ENCODE measurements around the gene GATAD2B.
"Not testable (repeated sequence)": the region's sequence is repeated elsewhere in the genome, so short reads cannot be mapped to it uniquely, and the experiment has no call there.

GATAD2B gene

DNA sequence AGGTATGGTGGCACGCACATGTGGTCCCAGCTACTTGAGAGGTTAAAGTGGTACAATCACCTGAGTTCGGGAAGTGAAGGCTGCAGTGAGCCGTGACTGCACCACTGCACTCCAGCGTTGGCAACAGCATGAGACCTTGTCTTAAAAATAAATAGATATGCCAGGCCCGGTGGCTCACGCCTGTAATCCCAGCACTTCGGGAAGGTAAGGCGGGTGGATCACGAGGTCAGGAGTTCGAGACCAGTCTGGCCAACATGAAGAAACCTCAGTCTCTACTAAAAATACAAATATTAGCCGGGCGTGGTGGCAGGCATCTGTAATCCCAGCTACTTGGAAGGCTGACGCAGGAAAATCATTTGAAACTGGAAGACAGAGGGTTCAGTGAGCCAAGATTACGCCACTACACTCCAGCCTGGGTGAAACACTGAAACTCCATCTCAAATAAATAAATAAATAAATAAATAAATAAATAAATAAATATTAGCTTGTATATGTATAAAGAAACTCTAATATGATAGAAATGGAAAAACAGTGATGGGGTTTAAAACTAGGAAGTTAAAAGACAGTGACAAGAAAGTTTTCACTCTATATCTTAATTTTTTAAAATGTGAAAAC, 18.8 kb downstream of the GATAD2B start:
- Histone ChIP-seq H3K4me3 (ENCODE audit: low read depth, low read length) (no peak overlapping the region), H3K27me3 (ENCODE audit: control insufficient read depth, insufficient read depth, low read length) (no peaks in the 10 kb centered on the region), H3K79me2 (peaks cover 42% of the 10 kb centered on the region), H3K36me3 (ENCODE audit: control insufficient read depth, insufficient read depth, low read length) (no peaks in the 10 kb centered on the region), H3K9ac (no peak overlapping the region), H3K4me2 (ENCODE audit: low read length) (no peak overlapping the region), H2AFZ (no peak overlapping the region), H3K27ac (no peak overlapping the region), H3K9me3 (ENCODE audit: control insufficient read depth, low read length) (no peaks in the 10 kb centered on the region), H3K4me1 (no peaks in the 10 kb centered on the region)
- TF ChIP-seq, protein P1, sequence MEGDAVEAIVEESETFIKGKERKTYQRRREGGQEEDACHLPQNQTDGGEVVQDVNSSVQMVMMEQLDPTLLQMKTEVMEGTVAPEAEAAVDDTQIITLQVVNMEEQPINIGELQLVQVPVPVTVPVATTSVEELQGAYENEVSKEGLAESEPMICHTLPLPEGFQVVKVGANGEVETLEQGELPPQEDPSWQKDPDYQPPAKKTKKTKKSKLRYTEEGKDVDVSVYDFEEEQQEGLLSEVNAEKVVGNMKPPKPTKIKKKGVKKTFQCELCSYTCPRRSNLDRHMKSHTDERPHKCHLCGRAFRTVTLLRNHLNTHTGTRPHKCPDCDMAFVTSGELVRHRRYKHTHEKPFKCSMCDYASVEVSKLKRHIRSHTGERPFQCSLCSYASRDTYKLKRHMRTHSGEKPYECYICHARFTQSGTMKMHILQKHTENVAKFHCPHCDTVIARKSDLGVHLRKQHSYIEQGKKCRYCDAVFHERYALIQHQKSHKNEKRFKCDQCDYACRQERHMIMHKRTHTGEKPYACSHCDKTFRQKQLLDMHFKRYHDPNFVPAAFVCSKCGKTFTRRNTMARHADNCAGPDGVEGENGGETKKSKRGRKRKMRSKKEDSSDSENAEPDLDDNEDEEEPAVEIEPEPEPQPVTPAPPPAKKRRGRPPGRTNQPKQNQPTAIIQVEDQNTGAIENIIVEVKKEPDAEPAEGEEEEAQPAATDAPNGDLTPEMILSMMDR (IDR thresholded peaks at IDR 0.05), result no peak

DNA sequence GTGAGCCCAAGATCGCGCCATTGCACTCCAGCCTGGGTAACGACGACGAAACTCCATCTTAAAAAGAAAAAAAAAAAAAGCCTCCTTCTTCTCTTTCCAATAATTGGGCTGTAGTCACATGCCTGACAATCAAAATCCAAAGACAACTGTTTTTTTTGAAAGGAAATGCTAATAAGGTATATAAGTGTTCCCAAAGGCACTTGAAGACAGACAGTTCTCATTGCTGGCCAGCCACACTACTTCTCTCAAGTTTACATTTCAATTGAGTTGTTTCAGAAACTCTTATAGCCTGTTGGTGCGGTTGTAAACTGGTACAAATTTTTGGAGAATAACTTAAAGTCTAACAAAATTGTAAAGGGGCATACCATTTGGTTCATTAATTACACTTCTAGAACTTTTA, 23.3 kb downstream of the GATAD2B start:
- Histone ChIP-seq H3K4me3 (ENCODE audit: low read depth, low read length) (no peak overlapping the region), H3K9ac (no peak overlapping the region), H3K36me3 (ENCODE audit: control insufficient read depth, insufficient read depth, low read length) (no peaks in the 10 kb centered on the region), H3K9me3 (ENCODE audit: control insufficient read depth, low read length) (no peaks in the 10 kb centered on the region), H3K4me1 (no peaks in the 10 kb centered on the region), H3K27ac (no peak overlapping the region), H3K4me2 (ENCODE audit: low read length) (no peak overlapping the region), H2AFZ (no peak overlapping the region), H3K27me3 (ENCODE audit: control insufficient read depth, insufficient read depth, low read length) (no peaks in the 10 kb centered on the region), H3K79me2 (peaks cover 23% of the 10 kb centered on the region)
- TF ChIP-seq, protein P1 (IDR thresholded peaks at IDR 0.05), result no peak

DNA sequence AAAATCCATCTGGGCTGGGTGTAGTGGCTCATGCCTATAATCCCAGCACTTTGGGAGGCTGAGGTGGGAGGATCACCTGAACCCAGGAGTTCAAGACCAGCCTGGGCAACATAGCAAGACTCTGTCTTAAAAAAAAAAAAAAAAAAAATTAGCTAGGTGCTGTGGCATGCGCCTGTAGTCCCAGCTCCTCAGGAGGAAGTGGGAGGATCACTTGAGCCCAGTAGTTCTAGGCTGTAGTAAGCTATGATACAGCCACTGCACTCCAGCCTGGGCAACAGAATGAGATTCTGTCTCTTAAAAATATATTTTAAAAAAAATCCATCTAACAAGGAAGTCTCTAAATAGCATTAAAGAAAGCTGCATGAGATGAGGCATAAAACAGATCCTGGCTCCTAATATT, 26.9 kb downstream of the GATAD2B start:
- H2AFZ ChIP-seq; H3K9ac ChIP-seq; H3K4me1 ChIP-seq; H3K9me3 ChIP-seq (ENCODE audit: control insufficient read depth, low read length); H3K36me3 ChIP-seq (ENCODE audit: control insufficient read depth, insufficient read depth, low read length); H3K4me2 ChIP-seq (ENCODE audit: low read length); H3K27me3 ChIP-seq (ENCODE audit: control insufficient read depth, insufficient read depth, low read length); H3K27ac ChIP-seq; H3K4me3 ChIP-seq (ENCODE audit: low read depth, low read length): not testable (repeated sequence)
- peaks cover 14% of the 10 kb centered on the region for H3K79me2 ChIP-seq

DNA sequence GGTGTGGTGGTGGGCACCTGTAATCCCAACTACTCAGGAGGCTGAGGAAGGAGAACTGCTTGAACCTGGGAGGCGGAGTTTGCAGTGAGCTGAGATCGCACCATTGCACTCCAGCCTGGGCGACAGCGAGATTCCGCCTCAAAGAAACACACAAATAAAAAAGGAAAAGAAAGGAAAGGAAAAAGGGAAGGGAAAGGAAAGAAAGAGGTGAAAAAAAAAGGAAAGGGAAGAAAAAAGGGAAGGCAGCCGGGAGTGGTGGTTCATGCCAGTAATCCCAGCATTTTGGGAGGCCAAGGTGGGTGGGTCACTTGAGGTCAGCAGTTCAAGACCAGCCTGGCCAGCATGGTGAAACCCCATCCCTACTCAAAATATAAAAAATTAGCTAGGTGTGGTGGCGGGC, 31.7 kb downstream of the GATAD2B start:
- not testable (repeated sequence) for H3K4me1 ChIP-seq; H3K4me3 ChIP-seq (ENCODE audit: low read depth, low read length); H3K4me2 ChIP-seq (ENCODE audit: low read length); H2AFZ ChIP-seq; H3K27me3 ChIP-seq (ENCODE audit: control insufficient read depth, insufficient read depth, low read length); H3K9me3 ChIP-seq (ENCODE audit: control insufficient read depth, low read length); H3K9ac ChIP-seq; H3K36me3 ChIP-seq (ENCODE audit: control insufficient read depth, insufficient read depth, low read length); H3K27ac ChIP-seq
- H3K79me2 ChIP-seq, result peaks cover 18% of the 10 kb centered on the region

DNA sequence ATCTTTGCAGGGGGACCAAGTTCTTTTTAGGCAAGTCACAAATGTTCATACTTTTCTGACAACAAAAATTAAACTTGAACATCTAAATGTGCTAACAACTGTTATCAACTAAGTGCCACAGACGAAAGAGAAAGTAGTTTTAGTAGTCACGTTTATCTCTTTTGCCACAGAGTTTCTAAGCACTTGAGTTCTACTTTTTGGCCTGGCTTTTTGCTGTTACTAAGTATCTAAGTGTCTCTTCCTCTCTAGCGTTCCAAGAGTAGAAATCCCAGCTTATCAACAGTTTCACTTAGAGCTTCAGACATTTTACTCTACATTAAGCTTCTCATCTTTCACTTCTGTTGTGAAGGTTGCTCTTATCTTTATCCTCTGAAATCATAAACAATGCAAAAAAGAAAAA, 34.2 kb downstream of the GATAD2B start:
- Histone ChIP-seq H3K4me3 (ENCODE audit: low read depth, low read length) (no peak overlapping the region), H3K9ac (no peak overlapping the region), H3K79me2 (peaks cover 38% of the 10 kb centered on the region), H3K27me3 (ENCODE audit: control insufficient read depth, insufficient read depth, low read length) (no peaks in the 10 kb centered on the region), H3K4me1 (peaks cover 7% of the 10 kb centered on the region), H3K4me2 (ENCODE audit: low read length) (no peak overlapping the region), H3K27ac (no peak overlapping the region), H2AFZ (no peak overlapping the region), H3K36me3 (ENCODE audit: control insufficient read depth, insufficient read depth, low read length) (no peaks in the 10 kb centered on the region), H3K9me3 (ENCODE audit: control insufficient read depth, low read length) (no peaks in the 10 kb centered on the region)
- TF ChIP-seq, protein P1 (IDR thresholded peaks at IDR 0.05), result no peak

DNA sequence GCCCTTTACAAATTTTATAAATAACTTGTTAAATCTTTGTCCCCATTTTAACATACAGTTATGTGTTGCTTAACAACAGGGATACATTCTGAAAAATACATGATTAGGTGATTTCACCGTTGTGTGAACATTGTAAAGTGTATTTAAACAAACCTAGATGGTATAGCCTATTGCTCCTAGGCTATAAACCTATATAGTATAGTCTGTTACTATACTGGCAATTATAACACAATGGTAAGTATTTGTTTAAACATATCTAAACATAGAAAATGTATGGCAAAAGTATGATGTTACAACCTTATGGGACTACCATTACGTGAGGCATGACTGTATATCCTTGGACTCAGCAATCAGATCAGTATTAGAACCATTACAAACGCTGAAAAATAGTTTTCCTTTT, 36.6 kb downstream of the GATAD2B start:
- Histone ChIP-seq H3K36me3 (ENCODE audit: control insufficient read depth, insufficient read depth, low read length) (no peaks in the 10 kb centered on the region), H3K4me2 (ENCODE audit: low read length) (no peak overlapping the region), H3K9ac (no peak overlapping the region), H3K4me3 (ENCODE audit: low read depth, low read length) (no peak overlapping the region), H3K4me1 (peaks cover 10% of the 10 kb centered on the region), H2AFZ (no peak overlapping the region), H3K79me2 (peaks cover 49% of the 10 kb centered on the region), H3K27ac (no peak overlapping the region), H3K9me3 (ENCODE audit: control insufficient read depth, low read length) (no peaks in the 10 kb centered on the region), H3K27me3 (ENCODE audit: control insufficient read depth, insufficient read depth, low read length) (no peaks in the 10 kb centered on the region)
- TF ChIP-seq, protein P1 (IDR thresholded peaks at IDR 0.05), result no peak
